HepG2 (cell line): ENCODE measurements around the gene MOK. TPM values are rescaled to one million over a fixed set of nuclear protein-coding genes. Genes with fewer than 3 reads are reported as not detected.

ENCODE experiments used
- ATAC-seq: fragments of 200-7000 bp; cut with Tn5 transposase; 3 replicates; pipeline ENCODE4 v1.9.1; 2020; ENCODE audit warnings: mild to moderate bottlenecking, moderate library complexity
- BruUV-seq: library from RNA; stranded (reverse); fragments of 400-500 nt; replicated peaks from 2 replicates; lab custom pipeline; 2021; lab: Mats Ljungman, UMichigan
- CTCF ChIA-PET: fragments of 300-600 bp; formaldehyde crosslinking; extraction: SDS; loops from one replicate; lab custom pipeline; 2021; ENCODE audit warnings: low total read pairs, inconsistent platforms, low intra/inter-chr PET ratio; lab: Yijun Ruan, JAX
- POLR2A ChIA-PET: fragments of 350-600 bp; sonication (Branson Sonifier 250); formaldehyde crosslinking; loops from one replicate; lab custom pipeline; 2020; ENCODE audit warnings: antibody characterized with exemption, inconsistent platforms; lab: Yijun Ruan, JAX
- DNase-seq: peaks from one replicate; pipeline ENCODE4 v3.0.0-alpha.2; 2015; ENCODE audit warnings: low spot score
- FAIRE-seq: peaks from 3 replicates; lab custom pipeline; 2011; peaks lifted over from hg19 to GRCh38; lab: Jason Lieb, UNC
- H2AFZ ChIP-seq: one replicate; pipeline ENCODE4 v1.6.1; 2011; ENCODE audit warnings: low read length, inconsistent platforms
- H3K27ac ChIP-seq: fragments of 300-600 bp; 3 replicates; pipeline ENCODE4 v1.8.0; 2011; ENCODE audit warnings: mixed run types, mild to moderate bottlenecking, mixed read lengths, low read length, inconsistent platforms; ENCODE audit not compliant: insufficient read depth; ENCODE audit errors: extremely low read length
- H3K27me3 ChIP-seq, 2 experiments: fragments of 200-600 bp in 1 of 2; 2 replicates in 1 of 2; 3 replicates in 1 of 2; pipeline versions ENCODE4 v1.6.0 to v1.8.0; 2011; ENCODE audit warnings: low read length in 2 of 2, mild to moderate bottlenecking in 2 of 2, moderate library complexity in 2 of 2, inconsistent platforms in 1 of 2; ENCODE audit not compliant: insufficient read depth in 2 of 2, control insufficient read depth in 1 of 2
- H3K36me3 ChIP-seq, 2 experiments: fragments of 200-600 bp in 1 of 2; replicated peaks in 1 of 2; 2 replicates in 1 of 2; 3 replicates in 1 of 2; pipeline versions ENCODE4 v1.5.1 to v1.8.0; 2011; ENCODE audit warnings: low read length in 2 of 2, inconsistent platforms in 1 of 2; ENCODE audit not compliant: insufficient read depth in 2 of 2, control insufficient read depth in 1 of 2
- H3K4me1 ChIP-seq: 2 replicates; pipeline ENCODE4 v1.5.1; 2012; ENCODE audit warnings: low read length, inconsistent platforms; ENCODE audit not compliant: insufficient read depth
- H3K4me2 ChIP-seq: 2 replicates; pipeline ENCODE4 v1.6.0; 2011; ENCODE audit warnings: low read depth, low read length, inconsistent platforms
- H3K4me3 ChIP-seq, 3 experiments: fragments of 200-600 bp in 1 of 3; sonication (generic), shearing (Covaris generic) in 1 of 3; replicated peaks in 1 of 3; 2 replicates each; pipeline ENCODE4 v1.5.1; 2011 to 2016; ENCODE audit warnings: low read length in 3 of 3, inconsistent platforms in 2 of 3, low read depth in 2 of 3, mild to moderate bottlenecking in 2 of 3, control low read depth in 1 of 3, mixed read lengths in 1 of 3; ENCODE audit not compliant: insufficient read depth in 1 of 3
- H3K79me2 ChIP-seq: one replicate; pipeline ENCODE4 v1.6.1; 2011; ENCODE audit warnings: low read length, inconsistent platforms; ENCODE audit not compliant: insufficient read depth
- H3K9ac ChIP-seq: 2 replicates; pipeline ENCODE4 v1.6.0; 2011; ENCODE audit warnings: mild to moderate bottlenecking, low read depth, low read length, inconsistent platforms; ENCODE audit not compliant: insufficient read depth
- H3K9me3 ChIP-seq: 2 replicates; pipeline ENCODE4 v1.5.1; 2012; ENCODE audit warnings: mild to moderate bottlenecking, low read length
- H4K20me1 ChIP-seq: 2 replicates; pipeline ENCODE4 v1.6.0; 2011; ENCODE audit warnings: inconsistent platforms, mild to moderate bottlenecking, low read length, moderate library complexity; ENCODE audit not compliant: insufficient read depth
- KDM2A ChIP-seq: sonication (generic); formaldehyde crosslinking; IDR thresholded peaks from 2 replicates; pipeline ENCODE4 v1.4.0; 2020; ENCODE audit warnings: low read depth, missing genetic modification reagents, borderline replicate concordance
- MNT ChIP-seq: fragments of 450-650 bp; IDR thresholded peaks from 2 replicates; pipeline ENCODE4 v1.6.1; 2016
- PRPF4 ChIP-seq: fragments of 200-400 bp; formaldehyde crosslinking; IDR thresholded peaks from 2 replicates; pipeline ENCODE4 v1.6.1; 2016; ENCODE audit warnings: low read length, low read depth; ENCODE audit not compliant: poor library complexity, severe bottlenecking
- SIX4 ChIP-seq: sonication (generic); formaldehyde crosslinking; IDR thresholded peaks from 2 replicates; pipeline ENCODE4 v1.4.0; 2020; ENCODE audit warnings: missing genetic modification reagents
- TOPORS ChIP-seq: sonication (generic); formaldehyde crosslinking; IDR thresholded peaks from 2 replicates; pipeline ENCODE4 v1.8.0; 2023; ENCODE audit warnings: mild to moderate bottlenecking, missing genetic modification reagents
- ZBTB33 ChIP-seq: sonication (generic); formaldehyde crosslinking; IDR thresholded peaks from 2 replicates; pipeline ENCODE4 v1.4.0; 2020; ENCODE audit warnings: missing genetic modification reagents
- ZNF331 ChIP-seq: sonication (generic); formaldehyde crosslinking; IDR thresholded peaks from 2 replicates; pipeline ENCODE4 v1.4.0; 2020; ENCODE audit warnings: missing genetic modification reagents
- ZNF460 ChIP-seq: sonication (generic); formaldehyde crosslinking; IDR thresholded peaks from 2 replicates; pipeline ENCODE4 v1.5.1; 2020; ENCODE audit warnings: missing genetic modification reagents, mild to moderate bottlenecking, borderline replicate concordance
- ZNF569 ChIP-seq: sonication (generic); formaldehyde crosslinking; IDR thresholded peaks from 2 replicates; pipeline ENCODE4 v1.5.0; 2020; ENCODE audit warnings: mild to moderate bottlenecking, missing genetic modification reagents, moderate library complexity, borderline replicate concordance
- ZNF605 ChIP-seq: sonication (generic); formaldehyde crosslinking; IDR thresholded peaks from 2 replicates; pipeline ENCODE4 v1.8.0; 2022; ENCODE audit warnings: mild to moderate bottlenecking, missing genetic modification reagents
- WGBS: methylation state at CpG from one replicate; pipeline ENCODE4 v1.1.6; 2017; ENCODE audit warnings: low lambda C conversion rate; 5-methylcytosine and 5-hydroxymethylcytosine counted together
- in situ Hi-C: cut with HindIII; loops from 2 replicates; pipeline ENCODE4 v1.10.0; 2017; ENCODE audit warnings: low pct_unique_long_range_greater_than_20kb; ENCODE audit not compliant: extremely low pct_ligation_motif_present
- intact Hi-C: fragments of 100-400 bp; cut with micrococcal nuclease; formaldehyde crosslinking; loops from one replicate; pipeline ENCODE4 v1.10.0; 2022; ENCODE audit not compliant: unreplicated experiment
- polyA plus RNA-seq, 8 experiments: library from polyadenylated mRNA; depleted of rRNA in 3 of 8; stranded (reverse) in 7 of 8; unstranded in 1 of 8; fragments of >200 nt; fragmentation: Illumina TruSeq in 4 of 8; extraction: Trizol in 4 of 8; gene quantifications; 2 replicates each; pipeline versions ENCODE4 v1.2.1 to v1.2.3, GENCODE V29; 2011 to 2016; ENCODE audit warnings: low read depth in 4 of 8, missing spikeins in 1 of 8, mixed read lengths in 1 of 8; ENCODE audit not compliant: insufficient read depth in 1 of 8
- total RNA-seq, 5 experiments: library from RNA; depleted of rRNA; stranded (reverse); fragments of >200 nt; fragmentation: Illumina TruSeq; extraction: Trizol; gene quantifications; 2 replicates each; pipeline ENCODE4 v1.2.3, GENCODE V29; 2016; ENCODE audit warnings: low read depth in 1 of 5
- TF ChIP-seq, protein P1 (sequence below): sonication (generic); formaldehyde crosslinking; IDR thresholded peaks from 2 replicates; pipeline ENCODE4 v1.5.0; 2020; ENCODE audit warnings: mild to moderate bottlenecking, missing genetic modification reagents

MOK gene
- total and polyA plus RNA-seq, 2 of the 13 experiments (the other 11 are each of a cell fraction or from before 2014, with no cell fraction given), result 15.3 to 16.9 TPM

- peaks cover 2% of the 10 kb centered on the region for H3K79me2 ChIP-seq
- CTCF ChIA-PET, result no interaction called here
- POLR2A ChIA-PET, result no interaction called here
- H3K4me2 ChIP-seq, result no peak overlapping the region
- intact Hi-C loops (no loop called here), in situ Hi-C loops (no loop called here)
- no peak overlapping the region for H3K4me3 ChIP-seq
- FAIRE-seq, result no peak
- WGBS, result 75% methylated on average over 4 of the region's 14 CpGs
- TF ChIP-seq SIX4 (CRISPR knock-in tag) (no peak), ZBTB33 (CRISPR knock-in tag) (0 out of 2 replicates have a peak, but pooled peaks have one; percentile 31)
- H3K36me3 ChIP-seq, result peaks cover 2 to 5% of the 10 kb centered on the region in 2 experiments; a peak in 3 of 5 replicates
- H3K9me3 ChIP-seq, result no peaks in the 10 kb centered on the region
- no peaks in the 10 kb centered on the region for H3K27me3 ChIP-seq
- BruUV-seq, result no TSS peak
- no peak for ATAC-seq
- no peak overlapping the region for H2AFZ ChIP-seq
- no peaks in the 10 kb centered on the region for H4K20me1 ChIP-seq
- no peak overlapping the region for H3K27ac ChIP-seq
- no peaks in the 10 kb centered on the region for H3K4me1 ChIP-seq
- H3K9ac ChIP-seq, result no peak overlapping the region
- DNase-seq, result no peak
Observed at GRCh38 chr14:102217987-102218421, 87.0 kb downstream of the MOK start.

GRCh38 chr14:102217399-102217798 lies 87.6 kb downstream of the MOK start:
- Histone ChIP-seq H3K27me3 (no peaks in the 10 kb centered on the region), H3K27ac (no peak overlapping the region), H3K9ac (no peak overlapping the region), H3K36me3 (peaks cover 5% of the 10 kb centered on the region in 2 experiments; a peak in 3 of 5 replicates), H2AFZ (no peak overlapping the region), H3K9me3 (no peaks in the 10 kb centered on the region), H3K79me2 (peaks cover 2% of the 10 kb centered on the region), H4K20me1 (no peaks in the 10 kb centered on the region), H3K4me3 (no peak overlapping the region), H3K4me1 (no peaks in the 10 kb centered on the region), H3K4me2 (no peak overlapping the region)
- intact Hi-C loops, result no loop called here
- no TSS peak for BruUV-seq
- ChIA-PET POLR2A (no interaction called here), CTCF (no interaction called here)
- DNase-seq, result no peak
- ATAC-seq, result no peak
- 96% methylated on average over 10 of the region's 10 CpGs for WGBS
- in situ Hi-C loops, result no loop called here
- TF ChIP-seq KDM2A (CRISPR knock-in tag) (no peak), ZNF331 (CRISPR knock-in tag) (no peak), ZNF605 (CRISPR knock-in tag) (no peak), ZNF460 (CRISPR knock-in tag) (no peak), ZNF569 (CRISPR knock-in tag) (no peak), TOPORS (CRISPR knock-in tag) (no peak), PRPF4 (no peak), MNT (no peak)
- TF ChIP-seq, protein P1, sequence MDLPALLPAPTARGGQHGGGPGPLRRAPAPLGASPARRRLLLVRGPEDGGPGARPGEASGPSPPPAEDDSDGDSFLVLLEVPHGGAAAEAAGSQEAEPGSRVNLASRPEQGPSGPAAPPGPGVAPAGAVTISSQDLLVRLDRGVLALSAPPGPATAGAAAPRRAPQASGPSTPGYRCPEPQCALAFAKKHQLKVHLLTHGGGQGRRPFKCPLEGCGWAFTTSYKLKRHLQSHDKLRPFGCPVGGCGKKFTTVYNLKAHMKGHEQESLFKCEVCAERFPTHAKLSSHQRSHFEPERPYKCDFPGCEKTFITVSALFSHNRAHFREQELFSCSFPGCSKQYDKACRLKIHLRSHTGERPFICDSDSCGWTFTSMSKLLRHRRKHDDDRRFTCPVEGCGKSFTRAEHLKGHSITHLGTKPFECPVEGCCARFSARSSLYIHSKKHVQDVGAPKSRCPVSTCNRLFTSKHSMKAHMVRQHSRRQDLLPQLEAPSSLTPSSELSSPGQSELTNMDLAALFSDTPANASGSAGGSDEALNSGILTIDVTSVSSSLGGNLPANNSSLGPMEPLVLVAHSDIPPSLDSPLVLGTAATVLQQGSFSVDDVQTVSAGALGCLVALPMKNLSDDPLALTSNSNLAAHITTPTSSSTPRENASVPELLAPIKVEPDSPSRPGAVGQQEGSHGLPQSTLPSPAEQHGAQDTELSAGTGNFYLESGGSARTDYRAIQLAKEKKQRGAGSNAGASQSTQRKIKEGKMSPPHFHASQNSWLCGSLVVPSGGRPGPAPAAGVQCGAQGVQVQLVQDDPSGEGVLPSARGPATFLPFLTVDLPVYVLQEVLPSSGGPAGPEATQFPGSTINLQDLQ, result no peak
- FAIRE-seq, result no peak
